GM20000 (cell line): ENCODE data around the gene RGS6.

Source experiments
- DNase-seq: peaks from one replicate; pipeline ENCODE4 v3.0.0; 2012; ENCODE audit warnings: low spot score
- TF ChIP-seq, protein P1 (sequence below): IDR thresholded peaks from 2 replicates; pipeline ENCODE4 v1.5.1; 2012; ENCODE audit warnings: mild to moderate bottlenecking, control low read depth; ENCODE audit errors: extremely low read depth, missing control alignments

RGS6 gene

DNA sequence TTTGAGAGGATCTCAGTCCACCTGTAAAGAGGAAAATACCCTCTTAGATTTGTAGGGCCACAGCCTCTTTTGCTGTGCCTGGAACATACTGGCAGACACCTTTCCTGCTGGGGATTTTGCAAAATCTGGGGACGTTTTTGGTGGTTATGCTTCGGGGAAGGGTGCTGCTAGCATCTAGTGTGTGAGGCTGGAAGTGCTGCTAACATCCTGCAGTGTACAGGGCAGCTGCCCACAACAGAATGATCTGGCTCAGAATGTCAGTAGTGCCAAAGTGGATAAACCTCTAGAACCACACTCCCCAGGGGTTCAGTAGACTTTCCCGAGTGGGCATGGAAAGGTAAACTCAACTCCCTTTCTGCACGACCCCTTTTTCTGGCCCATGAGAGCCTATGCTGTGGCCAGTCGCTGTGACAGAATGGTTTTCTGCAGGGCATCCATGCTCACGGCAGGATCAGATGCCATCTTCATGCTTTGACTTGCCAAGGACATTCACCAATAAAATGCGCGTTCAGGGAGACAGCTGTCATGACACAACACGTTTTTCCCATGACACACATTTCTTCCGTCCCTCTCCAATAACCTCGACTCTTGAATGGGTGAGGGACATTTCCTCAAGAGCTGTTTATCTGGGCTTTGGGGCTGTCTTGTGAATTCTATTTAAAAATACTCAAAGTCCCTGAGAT, 240.9 kb downstream of the RGS6 start:
- no peak for DNase-seq
- TF ChIP-seq, protein P1, sequence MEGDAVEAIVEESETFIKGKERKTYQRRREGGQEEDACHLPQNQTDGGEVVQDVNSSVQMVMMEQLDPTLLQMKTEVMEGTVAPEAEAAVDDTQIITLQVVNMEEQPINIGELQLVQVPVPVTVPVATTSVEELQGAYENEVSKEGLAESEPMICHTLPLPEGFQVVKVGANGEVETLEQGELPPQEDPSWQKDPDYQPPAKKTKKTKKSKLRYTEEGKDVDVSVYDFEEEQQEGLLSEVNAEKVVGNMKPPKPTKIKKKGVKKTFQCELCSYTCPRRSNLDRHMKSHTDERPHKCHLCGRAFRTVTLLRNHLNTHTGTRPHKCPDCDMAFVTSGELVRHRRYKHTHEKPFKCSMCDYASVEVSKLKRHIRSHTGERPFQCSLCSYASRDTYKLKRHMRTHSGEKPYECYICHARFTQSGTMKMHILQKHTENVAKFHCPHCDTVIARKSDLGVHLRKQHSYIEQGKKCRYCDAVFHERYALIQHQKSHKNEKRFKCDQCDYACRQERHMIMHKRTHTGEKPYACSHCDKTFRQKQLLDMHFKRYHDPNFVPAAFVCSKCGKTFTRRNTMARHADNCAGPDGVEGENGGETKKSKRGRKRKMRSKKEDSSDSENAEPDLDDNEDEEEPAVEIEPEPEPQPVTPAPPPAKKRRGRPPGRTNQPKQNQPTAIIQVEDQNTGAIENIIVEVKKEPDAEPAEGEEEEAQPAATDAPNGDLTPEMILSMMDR = no peak

DNA sequence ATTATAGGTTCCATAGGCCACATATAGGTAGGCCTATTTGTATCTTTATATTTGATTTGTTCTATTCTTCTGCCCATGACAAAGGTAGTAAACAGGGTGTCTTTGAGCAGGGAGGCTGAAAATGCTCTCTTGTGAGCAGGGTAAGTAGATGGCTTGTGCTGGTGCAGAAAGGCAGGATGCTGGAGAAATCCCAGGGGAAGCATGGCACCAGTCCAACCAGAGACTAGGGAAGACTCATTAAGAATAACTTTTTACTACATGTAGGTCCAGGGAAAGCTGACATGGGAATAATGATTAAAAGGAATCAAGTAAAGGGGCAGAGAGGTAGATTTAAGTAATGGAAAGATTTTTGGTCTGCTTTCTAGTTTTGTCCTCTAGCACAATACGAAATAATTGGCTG, 245.0 kb downstream of the RGS6 start:
- no peak for DNase-seq
- TF ChIP-seq, protein P1 = no peak

DNA sequence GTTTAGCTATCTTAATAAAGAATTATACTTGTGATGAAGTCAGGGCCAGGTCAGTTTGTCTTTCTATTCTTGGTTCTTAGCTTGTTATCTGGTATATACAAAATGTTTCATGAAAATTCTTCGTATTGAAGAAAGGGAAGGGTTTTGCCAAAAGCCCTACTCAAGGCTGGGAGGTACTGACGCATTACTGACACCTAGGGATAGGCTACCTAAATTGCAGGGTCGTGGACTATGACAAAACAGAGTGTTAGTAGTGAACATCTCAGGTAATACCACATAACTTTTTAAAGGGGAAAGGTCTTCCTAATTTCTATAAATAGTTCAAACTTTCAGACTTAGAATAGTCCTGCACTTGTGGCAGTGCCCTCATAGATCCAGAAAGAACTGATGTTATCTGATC, 246.3 kb downstream of the RGS6 start:
- DNase-seq = no peak
- TF ChIP-seq, protein P1 = no peak

DNA sequence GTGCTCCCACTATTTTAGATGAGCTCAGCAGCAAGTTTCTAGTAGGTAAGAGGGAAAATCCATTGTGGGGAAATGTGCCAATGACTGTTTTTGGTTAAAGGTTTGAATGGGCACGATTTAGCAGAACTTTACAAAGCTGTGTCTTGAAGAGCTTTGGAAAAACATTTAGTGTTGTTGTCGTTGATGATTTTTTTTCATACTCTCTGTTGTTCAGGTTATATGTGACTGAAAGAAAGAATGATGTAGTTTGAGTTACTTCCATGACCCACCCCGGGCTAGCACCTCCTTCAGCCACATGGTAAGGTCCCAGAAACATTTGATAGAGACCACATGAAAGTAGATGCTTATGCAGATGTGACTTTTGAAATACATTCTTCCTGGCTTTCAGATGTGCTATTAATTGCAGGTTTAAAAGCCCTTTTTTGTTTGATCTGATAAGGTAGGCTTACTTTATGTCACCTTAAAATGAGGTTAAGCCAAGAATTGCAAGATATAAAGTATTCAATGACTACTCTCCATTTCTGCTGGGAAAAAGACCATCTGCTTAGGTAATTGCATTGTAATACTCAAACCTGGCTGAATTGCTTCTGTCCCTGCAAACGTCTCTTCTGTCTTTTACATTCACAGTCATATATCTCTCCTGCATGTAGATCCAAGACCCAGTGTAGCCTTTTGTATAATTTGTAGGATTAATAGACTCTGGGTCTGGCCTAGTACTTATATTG, 250.6 kb downstream of the RGS6 start:
- no peak for DNase-seq
- TF ChIP-seq, protein P1 = no peak

DNA sequence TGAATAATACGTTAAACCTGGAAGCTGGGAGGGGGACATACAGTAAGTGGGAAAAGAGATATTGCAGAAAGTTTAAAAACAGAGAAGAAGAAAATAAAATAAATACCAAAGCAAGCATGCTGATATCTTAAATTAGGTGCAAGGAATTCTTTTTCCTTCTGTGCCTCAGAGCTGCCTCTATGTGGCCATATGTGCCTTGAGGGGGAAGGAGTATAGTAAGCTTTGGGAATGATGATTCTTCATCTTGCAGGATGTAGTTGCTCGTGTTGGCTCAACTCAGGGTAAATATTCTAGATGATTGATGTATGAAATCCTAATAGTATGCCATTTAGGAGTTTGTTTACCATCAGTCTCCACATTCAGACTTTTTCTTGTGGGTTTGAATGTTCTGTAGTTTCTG, 251.4 kb downstream of the RGS6 start:
- TF ChIP-seq, protein P1 = no peak
- no peak for DNase-seq

DNA sequence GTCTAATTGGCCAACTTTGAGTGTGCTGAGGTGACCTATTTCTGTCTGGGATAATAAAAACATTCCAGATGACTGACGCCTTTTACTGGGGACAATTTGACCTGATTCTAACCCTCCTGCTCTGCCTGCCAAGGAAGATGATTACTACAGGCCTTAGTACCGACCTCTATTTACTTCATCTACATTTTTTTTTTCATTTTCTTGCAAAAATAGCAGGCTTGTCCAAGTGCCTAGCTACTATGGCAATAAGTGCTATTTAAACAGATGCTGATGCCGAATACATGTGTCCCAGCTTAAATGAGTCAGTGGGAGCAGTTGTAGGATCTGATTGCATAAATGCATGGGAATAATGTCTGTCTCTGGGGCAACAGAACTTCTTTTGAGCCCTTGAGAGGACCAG, 254.3 kb downstream of the RGS6 start:
- DNase-seq = no peak
- TF ChIP-seq, protein P1 = no peak

DNA sequence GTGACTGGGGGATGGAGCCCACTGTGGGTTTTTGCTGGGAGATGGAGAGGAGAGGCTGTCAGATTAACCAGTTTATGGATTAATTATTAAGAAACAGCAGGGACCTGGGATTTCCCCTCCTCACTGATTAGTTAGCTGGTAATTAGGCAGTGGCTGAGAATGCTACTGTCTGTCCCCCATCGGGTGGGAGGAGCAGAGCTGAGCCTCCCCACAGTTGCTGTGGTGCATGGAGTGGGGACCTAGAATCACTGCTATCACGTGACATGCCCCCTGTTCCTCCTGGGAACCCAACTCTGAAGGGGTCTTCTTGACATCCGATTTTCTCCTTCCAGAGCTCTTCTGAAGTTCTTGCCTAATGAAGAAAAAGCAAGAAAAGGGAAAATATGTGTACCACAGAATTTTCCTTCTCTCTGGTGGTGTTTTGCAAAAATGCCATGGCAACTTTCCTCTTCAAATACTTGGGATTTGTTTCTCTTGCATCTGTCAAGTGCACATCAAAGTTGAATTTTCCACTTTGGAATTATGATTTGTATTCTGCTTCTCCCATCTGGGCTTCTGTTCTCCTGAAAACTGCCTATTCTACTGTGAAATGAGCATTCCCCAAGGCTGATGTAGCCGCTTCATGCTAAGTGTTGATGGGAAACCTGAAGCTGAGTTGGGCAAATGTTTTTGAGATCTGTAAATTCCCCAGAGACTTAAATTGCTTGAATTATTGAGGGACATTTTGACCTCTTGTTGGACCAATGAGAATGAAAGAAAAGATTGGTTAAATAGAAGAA, 264.2 kb downstream of the RGS6 start:
- no peak for DNase-seq
- TF ChIP-seq, protein P1 = no peak
